HEK293 (cell line): ENCODE results near the gene RABIF.

Experiments used
- CTCF ChIA-PET: fragments of 350-600 bp; formaldehyde crosslinking; extraction: SDS; loops from one replicate; lab custom pipeline; 2021; ENCODE audit warnings: antibody characterized with exemption; lab: Yijun Ruan, JAX
- POLR2A ChIA-PET: fragments of 300-600 bp; formaldehyde crosslinking; extraction: SDS; loops from one replicate; lab custom pipeline; 2020; ENCODE audit warnings: antibody characterized with exemption, inconsistent platforms; lab: Yijun Ruan, JAX
- H3K27ac ChIP-seq: fragments of 200-500 bp; sonication (Bioruptor generic); 2 replicates; pipeline ENCODE4 v1.5.1; 2014; ENCODE audit warnings: low read depth, low read length, control low read depth, inconsistent platforms; ENCODE audit errors: extremely low read depth
- H3K36me3 ChIP-seq, 2 experiments: fragments of 200-500 bp in 1 of 2; sonication (Bioruptor generic) in 1 of 2; 1 replicate in 1 of 2; 2 replicates in 1 of 2; pipeline ENCODE4 v1.5.1; 2014 to 2017; ENCODE audit warnings: inconsistent platforms in 2 of 2, low read length in 2 of 2; ENCODE audit not compliant: control insufficient read depth in 2 of 2, insufficient read depth in 1 of 2
- H3K4me1 ChIP-seq: fragments of 200-500 bp; sonication (Bioruptor generic); 2 replicates; pipeline ENCODE4 v1.5.1; 2014; ENCODE audit warnings: mild to moderate bottlenecking, low read length, inconsistent platforms; ENCODE audit not compliant: control insufficient read depth, insufficient read depth
- H3K4me3 ChIP-seq: 2 replicates; pipeline ENCODE4 v1.5.1; 2011; ENCODE audit warnings: low read depth, mild to moderate bottlenecking, control low read depth, low read length, moderate library complexity
- H3K9me3 ChIP-seq: fragments of 200-500 bp; sonication (Bioruptor generic); 2 replicates; pipeline ENCODE4 v1.5.1; 2014; ENCODE audit warnings: low read depth, low read length, inconsistent platforms; ENCODE audit not compliant: control insufficient read depth, insufficient read depth
- GFI1B ChIP-seq: fragments of 450-650 bp; formaldehyde crosslinking; IDR thresholded peaks from 2 replicates; pipeline ENCODE4 v1.5.1; 2016; ENCODE audit warnings: missing biosample characterization, missing genetic modification characterization
- GLI2 ChIP-seq: fragments of 450-650 bp; formaldehyde crosslinking; IDR thresholded peaks from 2 replicates; pipeline ENCODE4; 2017; ENCODE audit warnings: missing biosample characterization, missing genetic modification characterization, low read depth, borderline replicate concordance
- HOXA7 ChIP-seq: sonication (generic); formaldehyde crosslinking; IDR thresholded peaks from 2 replicates; pipeline ENCODE4 v1.8.1; 2022; ENCODE audit warnings: missing genetic modification reagents, borderline replicate concordance
- KLF9 ChIP-seq: fragments of 450-650 bp; formaldehyde crosslinking; IDR thresholded peaks from 2 replicates; pipeline ENCODE4 v1.5.1; 2016; ENCODE audit warnings: missing biosample characterization, missing genetic modification characterization, low read depth
- SCRT1 ChIP-seq: fragments of 450-650 bp; formaldehyde crosslinking; IDR thresholded peaks from 2 replicates; pipeline ENCODE4 v1.5.1; 2016; ENCODE audit warnings: missing biosample characterization, missing genetic modification characterization, borderline replicate concordance
- SP7 ChIP-seq: fragments of 450-650 bp; formaldehyde crosslinking; IDR thresholded peaks from 2 replicates; pipeline ENCODE4 v1.5.1; 2016; ENCODE audit warnings: missing biosample characterization, missing genetic modification characterization
- ZBTB1 ChIP-seq: fragments of 450-650 bp; formaldehyde crosslinking; IDR thresholded peaks from 2 replicates; pipeline ENCODE4 v1.5.1; 2016; ENCODE audit warnings: missing biosample characterization, missing genetic modification characterization
- ZBTB7A ChIP-seq: fragments of 450-650 bp; formaldehyde crosslinking; IDR thresholded peaks from 2 replicates; pipeline ENCODE4 v1.5.1; 2016; ENCODE audit warnings: low read depth, missing biosample characterization, missing genetic modification characterization
- ZNF146 ChIP-seq: fragments of 450-650 bp; formaldehyde crosslinking; IDR thresholded peaks from 2 replicates; pipeline ENCODE4 v1.5.1; 2016; ENCODE audit warnings: missing biosample characterization, missing genetic modification characterization
- ZNF174 ChIP-seq: fragments of 450-650 bp; formaldehyde crosslinking; IDR thresholded peaks from 2 replicates; pipeline ENCODE4 v1.5.0; 2017; ENCODE audit warnings: missing biosample characterization, mild to moderate bottlenecking, missing genetic modification characterization
- ZNF558 ChIP-seq: fragments of 450-650 bp; formaldehyde crosslinking; IDR thresholded peaks from 2 replicates; pipeline ENCODE4 v1.5.1; 2016; ENCODE audit warnings: missing biosample characterization, missing genetic modification characterization
- ZNF600 ChIP-seq: fragments of 450-650 bp; formaldehyde crosslinking; IDR thresholded peaks from 2 replicates; pipeline ENCODE4 v1.5.1; 2016; ENCODE audit warnings: missing biosample characterization, missing genetic modification characterization
- ZNF621 ChIP-seq: fragments of 450-650 bp; formaldehyde crosslinking; IDR thresholded peaks from 2 replicates; pipeline ENCODE4 v1.5.1; 2017; ENCODE audit warnings: missing biosample characterization, missing genetic modification characterization
- ZNF623 ChIP-seq: fragments of 450-650 bp; formaldehyde crosslinking; IDR thresholded peaks from 2 replicates; pipeline ENCODE4 v1.5.1; 2016; ENCODE audit warnings: missing biosample characterization, missing genetic modification characterization
- ZNF626 ChIP-seq: fragments of 450-650 bp; sonication (Bioruptor Pico); formaldehyde crosslinking; IDR thresholded peaks from 2 replicates; pipeline ENCODE4 v1.5.1; 2018; ENCODE audit warnings: missing biosample characterization, missing genetic modification characterization, inconsistent platforms
- ZNF664 ChIP-seq: fragments of 450-650 bp; formaldehyde crosslinking; IDR thresholded peaks from 2 replicates; pipeline ENCODE4 v1.5.1; 2016; ENCODE audit warnings: missing biosample characterization, missing genetic modification characterization
- ZNF677 ChIP-seq: fragments of 450-650 bp; IDR thresholded peaks from 2 replicates; pipeline ENCODE4 v1.5.0; 2018; ENCODE audit warnings: missing biosample characterization, mild to moderate bottlenecking, missing genetic modification characterization, moderate library complexity
- ZNF76 ChIP-seq: fragments of 450-650 bp; formaldehyde crosslinking; IDR thresholded peaks from 2 replicates; pipeline ENCODE4; 2016; ENCODE audit warnings: low read depth, missing biosample characterization, missing genetic modification characterization, borderline replicate concordance
- ZNF785 ChIP-seq: fragments of 450-650 bp; formaldehyde crosslinking; IDR thresholded peaks from 2 replicates; pipeline ENCODE4 v1.5.1; 2016; ENCODE audit warnings: missing biosample characterization, missing genetic modification characterization
- ZNF791 ChIP-seq: fragments of 450-650 bp; formaldehyde crosslinking; IDR thresholded peaks from 2 replicates; pipeline ENCODE4 v1.5.1; 2016; ENCODE audit warnings: missing biosample characterization, missing genetic modification characterization
- TF ChIP-seq, protein P1 (sequence below): fragments of 450-650 bp; formaldehyde crosslinking; IDR thresholded peaks from 2 replicates; pipeline ENCODE4 v1.5.1; 2016; ENCODE audit warnings: missing biosample characterization, missing genetic modification characterization
- TF ChIP-seq, protein P2 (sequence below): fragments of 450-650 bp; formaldehyde crosslinking; IDR thresholded peaks from 2 replicates; pipeline ENCODE4 v1.5.1; 2016; ENCODE audit warnings: missing biosample characterization, missing genetic modification characterization
- TF ChIP-seq, protein P3 (sequence below): fragments of 450-650 bp; formaldehyde crosslinking; IDR thresholded peaks from 2 replicates; pipeline ENCODE4 v1.5.1; 2016; ENCODE audit warnings: missing biosample characterization, missing genetic modification characterization
- TF ChIP-seq, protein P4 (sequence below): fragments of 450-650 bp; formaldehyde crosslinking; IDR thresholded peaks from 2 replicates; pipeline ENCODE4 v1.5.1; 2016; ENCODE audit warnings: missing biosample characterization, missing genetic modification characterization, low read depth
- TF ChIP-seq, protein P5 (sequence below): fragments of 450-650 bp; formaldehyde crosslinking; IDR thresholded peaks from 2 replicates; pipeline ENCODE4; 2016; ENCODE audit warnings: missing biosample characterization, missing genetic modification characterization
- TF ChIP-seq, protein P6 (sequence below): fragments of 450-650 bp; formaldehyde crosslinking; IDR thresholded peaks from 2 replicates; pipeline ENCODE4 v1.5.1; 2016; ENCODE audit warnings: missing biosample characterization, missing genetic modification characterization

Gene RABIF

DNA sequence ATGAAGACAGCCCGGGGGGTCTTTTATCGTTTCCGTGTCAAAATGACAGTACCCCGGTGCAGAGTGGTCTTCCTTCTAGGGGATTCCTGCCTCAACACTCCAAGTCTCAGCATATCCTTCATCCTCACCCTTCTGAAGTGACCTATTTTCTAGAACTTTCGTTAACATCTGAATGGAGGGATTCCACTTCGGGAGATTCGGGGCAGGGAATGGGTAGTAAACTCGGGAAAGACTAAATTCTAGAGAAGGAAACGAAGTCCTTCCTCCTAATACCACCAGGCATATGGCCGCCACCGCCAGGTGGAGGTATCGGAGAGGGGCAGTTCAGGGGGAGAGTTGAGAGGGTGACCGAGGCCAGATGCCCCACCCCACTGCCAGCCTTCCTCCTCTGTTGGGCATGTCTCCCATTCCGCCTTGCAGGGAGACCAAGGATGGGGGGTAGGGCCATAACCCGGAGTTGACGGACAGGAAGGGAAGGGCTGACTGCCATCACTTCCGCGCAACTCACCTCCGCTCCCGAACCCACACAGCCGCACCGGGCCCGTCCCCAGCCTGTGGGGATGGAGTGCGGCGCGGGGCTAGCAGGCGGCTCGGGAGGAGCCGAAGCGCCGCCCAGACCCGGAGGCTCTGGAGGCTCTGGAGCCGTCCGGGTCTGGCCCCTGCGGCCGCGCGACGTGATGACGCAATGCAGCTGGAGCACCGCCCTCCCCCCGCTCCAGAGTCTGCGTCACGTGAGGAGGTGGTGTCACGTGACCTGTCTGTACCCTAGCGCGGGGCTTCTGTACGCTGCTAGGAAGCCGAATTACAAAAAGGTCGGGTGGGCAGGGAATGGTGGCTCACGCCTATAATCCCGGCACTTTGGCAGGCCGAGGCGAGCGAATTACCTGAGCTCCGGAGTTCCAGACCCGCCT, 37.9 kb upstream of the RABIF start, which contains the start of gene KLHL12 (continued):
- TF ChIP-seq, protein P1, sequence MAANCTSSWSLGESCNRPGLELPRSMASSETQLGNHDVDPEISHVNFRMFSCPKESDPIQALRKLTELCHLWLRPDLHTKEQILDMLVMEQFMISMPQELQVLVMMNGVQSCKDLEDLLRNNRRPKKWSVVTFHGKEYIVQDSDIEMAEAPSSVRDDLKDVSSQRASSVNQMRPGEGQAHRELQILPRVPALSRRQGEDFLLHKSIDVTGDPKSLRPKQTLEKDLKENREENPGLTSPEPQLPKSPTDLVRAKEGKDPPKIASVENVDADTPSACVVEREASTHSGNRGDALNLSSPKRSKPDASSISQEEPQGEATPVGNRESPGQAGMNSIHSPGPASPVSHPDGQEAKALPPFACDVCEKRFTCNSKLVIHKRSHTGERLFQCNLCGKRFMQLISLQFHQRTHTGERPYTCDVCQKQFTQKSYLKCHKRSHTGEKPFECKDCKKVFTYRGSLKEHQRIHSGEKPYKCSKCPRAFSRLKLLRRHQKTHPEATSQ (tag by site-specific recombination): peak; percentile 15; the same call in 1 of the 2 replicates
- TF ChIP-seq ZNF623 (tag by site-specific recombination) (no peak), ZNF146 (tag by site-specific recombination) (peak; percentile 27; the same call in 1 of the 2 replicates), GFI1B (tag by site-specific recombination) (no peak), ZNF791 (tag by site-specific recombination) (no peak), SCRT1 (tag by site-specific recombination) (no peak), ZNF621 (tag by site-specific recombination) (no peak), ZNF174 (no peak), ZBTB1 (tag by site-specific recombination) (no peak), GLI2 (tag by site-specific recombination) (no peak)
- TF ChIP-seq, protein P2, sequence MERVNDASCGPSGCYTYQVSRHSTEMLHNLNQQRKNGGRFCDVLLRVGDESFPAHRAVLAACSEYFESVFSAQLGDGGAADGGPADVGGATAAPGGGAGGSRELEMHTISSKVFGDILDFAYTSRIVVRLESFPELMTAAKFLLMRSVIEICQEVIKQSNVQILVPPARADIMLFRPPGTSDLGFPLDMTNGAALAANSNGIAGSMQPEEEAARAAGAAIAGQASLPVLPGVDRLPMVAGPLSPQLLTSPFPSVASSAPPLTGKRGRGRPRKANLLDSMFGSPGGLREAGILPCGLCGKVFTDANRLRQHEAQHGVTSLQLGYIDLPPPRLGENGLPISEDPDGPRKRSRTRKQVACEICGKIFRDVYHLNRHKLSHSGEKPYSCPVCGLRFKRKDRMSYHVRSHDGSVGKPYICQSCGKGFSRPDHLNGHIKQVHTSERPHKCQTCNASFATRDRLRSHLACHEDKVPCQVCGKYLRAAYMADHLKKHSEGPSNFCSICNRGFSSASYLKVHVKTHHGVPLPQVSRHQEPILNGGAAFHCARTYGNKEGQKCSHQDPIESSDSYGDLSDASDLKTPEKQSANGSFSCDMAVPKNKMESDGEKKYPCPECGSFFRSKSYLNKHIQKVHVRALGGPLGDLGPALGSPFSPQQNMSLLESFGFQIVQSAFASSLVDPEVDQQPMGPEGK: peak; percentile 96
- TF ChIP-seq, protein P3, sequence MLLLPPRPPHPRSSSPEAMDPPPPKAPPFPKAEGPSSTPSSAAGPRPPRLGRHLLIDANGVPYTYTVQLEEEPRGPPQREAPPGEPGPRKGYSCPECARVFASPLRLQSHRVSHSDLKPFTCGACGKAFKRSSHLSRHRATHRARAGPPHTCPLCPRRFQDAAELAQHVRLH (tag by site-specific recombination): peak; percentile 66; the same call in 1 of the 2 replicates
- TF ChIP-seq, protein P4, sequence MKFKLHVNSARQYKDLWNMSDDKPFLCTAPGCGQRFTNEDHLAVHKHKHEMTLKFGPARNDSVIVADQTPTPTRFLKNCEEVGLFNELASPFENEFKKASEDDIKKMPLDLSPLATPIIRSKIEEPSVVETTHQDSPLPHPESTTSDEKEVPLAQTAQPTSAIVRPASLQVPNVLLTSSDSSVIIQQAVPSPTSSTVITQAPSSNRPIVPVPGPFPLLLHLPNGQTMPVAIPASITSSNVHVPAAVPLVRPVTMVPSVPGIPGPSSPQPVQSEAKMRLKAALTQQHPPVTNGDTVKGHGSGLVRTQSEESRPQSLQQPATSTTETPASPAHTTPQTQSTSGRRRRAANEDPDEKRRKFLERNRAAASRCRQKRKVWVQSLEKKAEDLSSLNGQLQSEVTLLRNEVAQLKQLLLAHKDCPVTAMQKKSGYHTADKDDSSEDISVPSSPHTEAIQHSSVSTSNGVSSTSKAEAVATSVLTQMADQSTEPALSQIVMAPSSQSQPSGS (tag by site-specific recombination): peak; percentile 96

DNA sequence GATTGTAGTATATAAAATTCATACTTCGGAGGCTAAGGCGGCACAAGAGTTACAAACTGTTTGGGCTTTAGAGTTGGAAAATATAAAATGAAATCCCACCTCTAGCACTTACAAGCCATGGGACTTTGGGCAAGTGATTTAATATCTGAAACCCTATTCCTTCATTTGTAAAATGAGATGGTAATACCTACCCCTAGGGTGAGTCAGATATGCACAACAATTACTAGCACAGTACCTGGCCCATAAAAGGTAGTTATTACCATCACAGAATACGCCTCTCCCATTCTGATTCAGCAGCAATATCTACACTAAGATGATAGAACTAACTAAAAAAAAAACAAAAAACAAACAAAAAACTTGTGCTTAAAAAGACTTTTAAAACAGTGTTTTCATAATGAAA, 34.6 kb upstream of the RABIF start:
- TF ChIP-seq SP7 (tag by site-specific recombination) (peak; percentile 79), ZNF664 (tag by site-specific recombination) (peak; percentile 75), ZBTB7A (tag by site-specific recombination) (no peak)
- H3K9me3 ChIP-seq: no peaks in the 10 kb centered on the region
- H3K4me3 ChIP-seq: no peak overlapping the region
- POLR2A ChIA-PET: interaction anchor here (0.6 kb wide), 1 partner anchor 748 kb away, joined by 4 read pairs; no protein-coding TSS in a partner anchor
- no peak overlapping the region for H3K27ac ChIP-seq
- CTCF ChIA-PET: no interaction called here
- H3K4me1 ChIP-seq: no peaks in the 10 kb centered on the region
- peaks cover 2 to 32% of the 10 kb centered on the region in 2 experiments for H3K36me3 ChIP-seq

DNA sequence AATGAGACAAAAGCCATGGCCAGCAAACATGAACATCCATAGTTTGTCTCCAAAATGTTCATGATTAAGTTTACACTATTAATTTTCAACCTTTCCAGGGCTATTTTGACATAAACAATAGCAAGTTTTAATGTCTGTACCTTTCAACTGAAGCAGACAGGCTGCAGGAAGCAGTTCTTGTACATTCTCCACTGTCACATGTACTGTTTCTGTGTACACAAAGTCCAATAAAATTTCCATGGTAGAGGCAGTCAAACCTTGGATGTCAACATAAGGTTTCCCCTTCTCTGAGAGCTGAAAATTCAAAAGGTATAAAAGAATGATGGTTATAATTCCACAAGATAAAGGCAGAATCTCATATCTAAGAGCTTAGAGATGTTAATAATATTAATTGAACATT, 30.7 kb upstream of the RABIF start:
- no peak overlapping the region for H3K4me3 ChIP-seq
- ChIA-PET POLR2A (interaction anchor here (0.7 kb wide), 1 partner anchor 106 kb away, joined by 4 read pairs; the partner anchor contains the start of gene PPFIA4), CTCF (no interaction called here)
- peaks cover 29 to 65% of the 10 kb centered on the region in 2 experiments for H3K36me3 ChIP-seq
- no peaks in the 10 kb centered on the region for H3K9me3 ChIP-seq
- H3K4me1 ChIP-seq: no peaks in the 10 kb centered on the region
- no peak overlapping the region for H3K27ac ChIP-seq
- no peak for TF ChIP-seq ZNF626 (tag by site-specific recombination)
- no peak for TF ChIP-seq ZNF600 (tag by site-specific recombination)
- no peak for TF ChIP-seq KLF9
- TF ChIP-seq, protein P5, sequence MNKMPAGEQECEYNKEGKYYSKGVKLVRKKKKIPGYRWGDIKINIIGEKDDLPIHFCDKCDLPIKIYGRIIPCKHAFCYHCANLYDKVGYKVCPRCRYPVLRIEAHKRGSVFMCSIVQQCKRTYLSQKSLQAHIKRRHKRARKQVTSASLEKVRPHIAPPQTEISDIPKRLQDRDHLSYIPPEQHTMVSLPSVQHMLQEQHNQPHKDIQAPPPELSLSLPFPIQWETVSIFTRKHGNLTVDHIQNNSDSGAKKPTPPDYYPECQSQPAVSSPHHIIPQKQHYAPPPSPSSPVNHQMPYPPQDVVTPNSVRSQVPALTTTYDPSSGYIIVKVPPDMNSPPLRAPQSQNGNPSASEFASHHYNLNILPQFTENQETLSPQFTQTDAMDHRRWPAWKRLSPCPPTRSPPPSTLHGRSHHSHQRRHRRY: no peak
- TF ChIP-seq, protein P6, sequence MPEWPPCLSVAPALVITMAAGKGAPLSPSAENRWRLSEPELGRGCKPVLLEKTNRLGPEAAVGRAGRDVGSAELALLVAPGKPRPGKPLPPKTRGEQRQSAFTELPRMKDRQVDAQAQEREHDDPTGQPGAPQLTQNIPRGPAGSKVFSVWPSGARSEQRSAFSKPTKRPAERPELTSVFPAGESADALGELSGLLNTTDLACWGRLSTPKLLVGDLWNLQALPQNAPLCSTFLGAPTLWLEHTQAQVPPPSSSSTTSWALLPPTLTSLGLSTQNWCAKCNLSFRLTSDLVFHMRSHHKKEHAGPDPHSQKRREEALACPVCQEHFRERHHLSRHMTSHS: no peak
- TF ChIP-seq ZNF76 (tag by site-specific recombination): no peak
- no peak for TF ChIP-seq ZNF558 (tag by site-specific recombination)
- no peak for TF ChIP-seq HOXA7 (CRISPR knock-in tag)
- no peak for TF ChIP-seq ZNF785
- no peak for TF ChIP-seq ZNF677 (tag by site-specific recombination)
